ENCODE data around the gene RBM33. TPM values are rescaled to one million over a fixed set of nuclear protein-coding genes. Genes with fewer than 3 reads are reported as not detected.

The RBM33 gene
- total and polyA plus RNA-seq, 2 of the 8 experiments (the other 6 are each of a cell fraction or from before 2014, with no cell fraction given), result 16.5 to 64.6 TPM

DNA sequence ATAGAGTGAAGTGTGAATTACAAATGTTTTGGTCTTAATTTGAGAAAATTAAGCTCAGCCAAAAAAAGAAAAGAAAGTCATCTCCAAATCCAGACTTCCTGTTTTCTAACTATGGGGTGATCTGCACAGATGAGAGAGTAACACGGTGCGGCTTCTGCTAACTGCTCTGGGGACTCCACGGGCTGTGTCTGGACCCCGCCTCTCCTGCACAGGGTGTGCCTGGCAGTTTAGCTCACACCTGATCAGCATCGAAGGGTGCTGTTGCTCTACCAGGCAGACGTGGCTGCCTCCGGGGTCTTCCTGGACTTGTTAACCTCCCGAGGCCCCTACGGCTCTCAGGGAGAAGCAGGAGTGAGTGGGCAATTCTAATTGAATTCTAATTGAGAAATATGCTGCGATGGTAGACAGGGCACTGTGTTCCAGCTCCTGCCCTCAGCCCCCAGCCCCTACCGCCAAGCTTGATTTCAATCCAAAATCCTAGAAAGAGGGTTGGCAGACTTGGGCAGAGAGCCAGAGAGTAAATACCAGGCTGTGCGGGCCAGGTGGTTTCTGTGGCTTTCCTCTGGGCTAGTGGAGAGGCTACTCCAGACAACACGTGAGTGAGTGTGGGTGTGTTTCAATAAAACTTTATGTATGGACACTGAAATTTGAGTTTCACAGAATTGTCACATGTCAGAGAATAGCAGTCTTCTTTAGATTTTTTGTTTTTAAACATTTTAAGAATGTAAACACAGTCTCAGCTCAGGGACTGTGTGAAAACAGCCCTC is 154.4 kb downstream of the RBM33 start:
- FAIRE-seq, result no peak
- WGBS, 2 experiments (ENCODE audit: extremely low coverage in 1 of 2, insufficient coverage in 1 of 2, insufficient read length in 1 of 2, insufficient replicate concordance in 2 of 2, low coverage in 1 of 2, low lambda C conversion rate in 2 of 2, missing lambda C conversion rate in 1 of 2), result 83% methylated on average over 13 of the region's 13 CpGs; no CpG with 5 or more reads in 1 of the 2 experiments

More for the DNA sequence above, 154.4 kb downstream of the RBM33 start:
- Histone ChIP-seq H4K5ac (ENCODE audit: insufficient read length, low read depth, low read length) (no peak overlapping the region), H3K79me2 (ENCODE audit: control insufficient read depth in 1 of 2, insufficient read depth in 2 of 2, low read length in 2 of 2) (no peaks in the 10 kb centered on the region), H4K91ac (replicated peaks; ENCODE audit: insufficient read length, low read length) (no peak overlapping the region), H2BK20ac (ENCODE audit: low read length) (no peak overlapping the region), H3K56ac (replicated peaks; ENCODE audit: insufficient read length, low read depth, low read length) (no peak overlapping the region), H2AK5ac (ENCODE audit: low read depth, low read length) (no peak overlapping the region), H3K4me2 (ENCODE audit: insufficient read depth in 1 of 2, low read depth in 2 of 2, low read length in 2 of 2) (no peak overlapping the region), H3K27me3 (replicated peaks in 1 of 4; ENCODE audit: control insufficient read depth in 3 of 4, extremely low read depth in 1 of 4, insufficient read depth in 3 of 4, low read length in 3 of 4) (peaks cover 33 to 79% (median 66%) of the 10 kb centered on the region in 4 experiments), H3K79me1 (ENCODE audit: low read depth, low read length) (no peaks in the 10 kb centered on the region), H3K14ac (ENCODE audit: insufficient read length) (no peak overlapping the region), H3K18ac (ENCODE audit: extremely low read depth, low read length) (no peak overlapping the region), H3K23me2 (ENCODE audit: low read depth, low read length) (peaks cover 3% of the 10 kb centered on the region; the same call in 1 of the 2 replicates), H3K27ac (ENCODE audit: low read depth, low read length) (no peak overlapping the region), H3K9ac (replicated peaks in 1 of 4; ENCODE audit: extremely low read depth in 1 of 4, low read depth in 3 of 4, low read length in 3 of 4) (no peak overlapping the region), H4K8ac (ENCODE audit: extremely low read depth, insufficient read depth, low read length) (no peak overlapping the region; the same call in 1 of the 2 replicates), H2BK12ac (ENCODE audit: low read depth, low read length) (no peak overlapping the region), H4K20me1 (replicated peaks in 1 of 2; ENCODE audit: control insufficient read depth in 1 of 2, insufficient read depth in 2 of 2, low read length in 2 of 2) (peaks cover 0 to 4% of the 10 kb centered on the region in 2 experiments), H3K23ac (ENCODE audit: insufficient read length) (no peak overlapping the region), H2BK15ac (ENCODE audit: low read length) (no peak overlapping the region), H3K4me3 (ENCODE audit: extremely low read depth in 1 of 4, insufficient read depth in 2 of 4, low read depth in 3 of 4, low read length in 4 of 4) (no peak overlapping the region), H3K36me3 (ENCODE audit: control insufficient read depth in 2 of 4, insufficient read depth in 4 of 4, low read length in 3 of 4) (peaks cover 0 to 6% (median 0%) of the 10 kb centered on the region in 4 experiments; a peak in 2 of 8 replicates), H2BK120ac (replicated peaks; ENCODE audit: low read depth, low read length) (no peak overlapping the region), H3K4ac (replicated peaks; ENCODE audit: insufficient read length, low read depth, low read length) (no peak overlapping the region), H2AFZ (ENCODE audit: low read length) (no peak overlapping the region), H3K4me1 (replicated peaks in 1 of 4; ENCODE audit: control insufficient read depth in 3 of 4, insufficient read depth in 4 of 4, low read length in 3 of 4) (peaks cover 0 to 9% (median 4%) of the 10 kb centered on the region in 4 experiments; a peak in 5 of 7 replicates), H3K9me3 (ENCODE audit: insufficient read depth in 2 of 2, low read depth in 1 of 2, low read length in 1 of 2) (peaks cover 0 to 8% of the 10 kb centered on the region in 2 experiments; a peak in 2 of 4 replicates), H2BK5ac (ENCODE audit: low read depth, low read length) (no peak overlapping the region)
- DNase-seq (ENCODE audit: low read depth in 1 of 2, low spot score in 2 of 2), result no peak
- POLR2A ChIA-PET (ENCODE audit: partially characterized antibody), result no interaction called here
- TF ChIP-seq SP1 (IDR thresholded peaks at IDR 0.05; ENCODE audit: low read depth, low read length), result no peak
- TF ChIP-seq BACH1 (IDR thresholded peaks at IDR 0.05; ENCODE audit: low read length), result no peak
- TF ChIP-seq EZH2 (IDR thresholded peaks at IDR 0.05; ENCODE audit: low read depth, low read length, severe bottlenecking), result peak; percentile 3
- TF ChIP-seq NRF1 (IDR thresholded peaks at IDR 0.05; ENCODE audit: low read depth, low read length), result no peak
- CTCF ChIA-PET (ENCODE audit: partially characterized antibody), result interaction anchor here (0.6 to 1.3 kb wide), 5 partner anchors 12 to 448 kb away, joined by 3 to 4 read pairs (median 3); no protein-coding TSS in a partner anchor
